ENCODE measurements around the gene ADARB2.
"Not testable (repeated sequence)": the region's sequence is repeated elsewhere in the genome, so short reads cannot be mapped to it uniquely, and the experiment has no call there.

Gene ADARB2

DNA sequence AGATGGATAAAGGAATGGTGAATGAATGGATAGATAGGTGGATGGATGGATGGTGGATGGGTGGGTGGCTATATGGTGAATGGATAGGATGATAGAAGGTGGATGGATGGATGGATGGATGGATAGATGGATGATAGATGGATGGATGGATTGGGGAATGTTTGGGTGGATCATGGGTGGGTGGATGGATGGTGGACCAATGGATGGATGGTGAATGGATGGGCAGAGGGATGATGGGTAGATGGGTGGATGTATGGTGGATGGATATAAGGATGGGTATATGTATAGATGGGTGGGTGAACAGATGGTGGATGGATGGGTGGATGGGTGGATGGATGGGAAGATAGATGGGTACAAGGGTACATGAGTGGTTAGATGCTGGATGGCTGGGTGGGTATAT is 322.4 kb downstream of the ADARB2 start:
- TF ChIP-seq CTCF (IDR thresholded peaks at IDR 0.05; ENCODE audit: poor library complexity, severe bottlenecking) = no peak
- H3K27ac ChIP-seq (ENCODE audit: poor library complexity, severe bottlenecking) = no peak overlapping the region
- no peak overlapping the region for H3K4me3 ChIP-seq (ENCODE audit: severe bottlenecking)
- DNase-seq (ENCODE audit: low spot score) = no peak
- peaks cover 8% of the 10 kb centered on the region for H3K27me3 ChIP-seq (ENCODE audit: insufficient read depth, poor library complexity, severe bottlenecking)
- H3K4me1 ChIP-seq (ENCODE audit: insufficient read depth, poor library complexity, severe bottlenecking) = no peaks in the 10 kb centered on the region
- no peaks in the 10 kb centered on the region for H3K36me3 ChIP-seq (ENCODE audit: low read depth)
- ATAC-seq (ENCODE audit: low read depth) = no peak
- H3K9me3 ChIP-seq (ENCODE audit: severe bottlenecking) = no peaks in the 10 kb centered on the region

DNA sequence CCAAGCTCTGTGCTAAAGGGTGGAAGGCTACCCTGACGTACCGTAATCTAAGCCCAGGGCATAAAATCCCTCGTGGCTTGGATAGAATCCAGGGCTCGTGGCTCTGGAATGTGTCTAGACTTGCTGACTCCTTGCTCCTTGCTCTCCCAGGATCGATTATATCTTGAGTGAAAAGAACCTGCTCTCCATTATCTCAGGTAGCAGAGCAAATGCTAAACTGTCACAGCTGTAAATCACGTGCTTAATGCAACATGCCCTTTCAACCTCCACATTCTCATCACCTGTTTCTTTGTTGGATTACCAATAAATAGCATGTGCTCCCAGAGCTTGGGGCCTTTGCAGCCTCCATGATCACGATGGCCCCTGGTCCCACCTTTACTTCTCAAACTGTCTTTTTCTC is 323.0 kb downstream of the ADARB2 start:
- not testable (repeated sequence) for H3K9me3 ChIP-seq (ENCODE audit: severe bottlenecking); H3K36me3 ChIP-seq (ENCODE audit: low read depth); H3K27ac ChIP-seq (ENCODE audit: poor library complexity, severe bottlenecking); H3K4me3 ChIP-seq (ENCODE audit: severe bottlenecking); H3K27me3 ChIP-seq (ENCODE audit: insufficient read depth, poor library complexity, severe bottlenecking); H3K4me1 ChIP-seq (ENCODE audit: insufficient read depth, poor library complexity, severe bottlenecking); ATAC-seq (ENCODE audit: low read depth); DNase-seq (ENCODE audit: low spot score)

GRCh38 chr10:1413823-1414222 is 323.5 kb downstream of the ADARB2 start:
- DNase-seq (ENCODE audit: low spot score) (no peak), ATAC-seq (ENCODE audit: low read depth) (no peak)
- Histone ChIP-seq H3K9me3 (ENCODE audit: severe bottlenecking) (no peaks in the 10 kb centered on the region), H3K27me3 (ENCODE audit: insufficient read depth, poor library complexity, severe bottlenecking) (no peaks in the 10 kb centered on the region), H3K4me3 (ENCODE audit: severe bottlenecking) (no peak overlapping the region), H3K27ac (ENCODE audit: poor library complexity, severe bottlenecking) (no peak overlapping the region), H3K4me1 (ENCODE audit: insufficient read depth, poor library complexity, severe bottlenecking) (no peaks in the 10 kb centered on the region), H3K36me3 (ENCODE audit: low read depth) (no peaks in the 10 kb centered on the region)
- TF ChIP-seq CTCF (IDR thresholded peaks at IDR 0.05; ENCODE audit: poor library complexity, severe bottlenecking) = no peak

DNA sequence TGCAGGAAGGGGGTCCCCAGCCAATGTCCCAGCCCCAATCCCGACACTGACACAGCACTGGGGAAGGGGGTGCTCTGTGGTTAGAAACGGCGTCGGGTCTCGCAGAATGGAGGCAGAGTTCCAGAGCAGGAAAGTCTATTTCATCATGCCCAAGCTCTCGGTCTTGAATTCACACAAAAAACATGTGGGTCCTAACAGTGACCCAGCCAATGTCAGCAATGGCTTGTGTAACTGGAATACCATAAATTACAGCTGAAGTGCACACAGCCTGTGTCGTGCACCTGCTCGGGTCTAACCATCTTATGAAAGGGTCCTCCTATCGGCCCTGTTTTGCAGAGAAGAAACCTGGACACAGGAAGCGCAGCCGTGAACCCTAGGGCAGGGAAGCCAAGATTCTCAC is 324.1 kb downstream of the ADARB2 start:
- no peaks in the 10 kb centered on the region for H3K36me3 ChIP-seq (ENCODE audit: low read depth)
- ATAC-seq (ENCODE audit: low read depth) (no peak), DNase-seq (ENCODE audit: low spot score) (no peak)
- H3K4me3 ChIP-seq (ENCODE audit: severe bottlenecking) = no peak overlapping the region
- TF ChIP-seq CTCF (IDR thresholded peaks at IDR 0.05; ENCODE audit: poor library complexity, severe bottlenecking) = no peak
- H3K27ac ChIP-seq (ENCODE audit: poor library complexity, severe bottlenecking) = no peak overlapping the region
- H3K4me1 ChIP-seq (ENCODE audit: insufficient read depth, poor library complexity, severe bottlenecking) = no peaks in the 10 kb centered on the region
- no peaks in the 10 kb centered on the region for H3K9me3 ChIP-seq (ENCODE audit: severe bottlenecking)
- H3K27me3 ChIP-seq (ENCODE audit: insufficient read depth, poor library complexity, severe bottlenecking) = no peaks in the 10 kb centered on the region

DNA sequence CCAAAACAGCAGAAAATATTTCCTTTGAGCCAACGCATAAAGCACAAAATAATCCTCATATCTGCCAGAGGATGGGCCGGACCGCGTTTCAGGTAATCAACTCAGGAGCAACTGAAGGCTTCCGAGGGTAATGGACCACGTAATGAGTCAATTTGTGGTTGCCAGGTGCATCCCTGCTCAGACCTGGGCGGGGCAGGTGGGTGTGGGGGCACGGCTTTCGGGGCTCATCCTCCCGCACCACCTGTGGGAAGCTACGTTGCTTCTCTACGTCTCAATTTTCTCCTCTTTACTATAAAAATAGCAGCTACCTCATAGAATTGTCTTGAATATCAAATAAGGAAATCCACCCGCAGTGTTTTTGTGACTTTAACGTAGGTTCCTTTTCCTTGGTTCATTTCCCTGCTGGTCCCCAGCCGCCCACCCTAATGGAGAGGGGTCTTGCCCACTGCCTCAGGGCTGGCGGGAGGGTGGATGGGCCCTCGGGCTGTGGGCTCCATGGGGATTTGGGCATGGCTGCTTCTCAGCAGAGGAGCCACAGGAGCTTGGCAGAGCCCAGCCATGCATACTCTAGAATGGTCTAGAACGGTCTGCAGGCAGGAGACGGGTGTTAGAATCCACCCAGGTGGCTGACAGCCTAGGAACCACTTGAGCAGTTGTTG is 324.7 kb downstream of the ADARB2 start:
- ATAC-seq (ENCODE audit: low read depth) = no peak
- Histone ChIP-seq H3K4me3 (ENCODE audit: severe bottlenecking) (no peak overlapping the region), H3K27ac (ENCODE audit: poor library complexity, severe bottlenecking) (no peak overlapping the region), H3K27me3 (ENCODE audit: insufficient read depth, poor library complexity, severe bottlenecking) (no peaks in the 10 kb centered on the region), H3K9me3 (ENCODE audit: severe bottlenecking) (no peaks in the 10 kb centered on the region), H3K4me1 (ENCODE audit: insufficient read depth, poor library complexity, severe bottlenecking) (no peaks in the 10 kb centered on the region), H3K36me3 (ENCODE audit: low read depth) (no peaks in the 10 kb centered on the region)
- no peak for DNase-seq (ENCODE audit: low spot score)
- TF ChIP-seq CTCF (IDR thresholded peaks at IDR 0.05; ENCODE audit: poor library complexity, severe bottlenecking) = no peak

Data from RWPE2 (cell line).